Astrocyte (in vitro differentiated cells and primary cell): ENCODE measurements around the gene ERO1B.

Source experiments
- EZH2 ChIP-seq: IDR thresholded peaks from 2 replicates; pipeline ENCODE4 v1.6.1; 2012; ENCODE audit warnings: mild to moderate bottlenecking, low read length, inconsistent platforms; ENCODE audit not compliant: insufficient read depth
- TF ChIP-seq, protein P1 (sequence below): IDR thresholded peaks from 2 replicates; pipeline ENCODE4 v1.5.1; 2011; ENCODE audit warnings: low read depth, mild to moderate bottlenecking, inconsistent platforms, low read length, moderate library complexity; ENCODE audit not compliant: insufficient read depth

DNA sequence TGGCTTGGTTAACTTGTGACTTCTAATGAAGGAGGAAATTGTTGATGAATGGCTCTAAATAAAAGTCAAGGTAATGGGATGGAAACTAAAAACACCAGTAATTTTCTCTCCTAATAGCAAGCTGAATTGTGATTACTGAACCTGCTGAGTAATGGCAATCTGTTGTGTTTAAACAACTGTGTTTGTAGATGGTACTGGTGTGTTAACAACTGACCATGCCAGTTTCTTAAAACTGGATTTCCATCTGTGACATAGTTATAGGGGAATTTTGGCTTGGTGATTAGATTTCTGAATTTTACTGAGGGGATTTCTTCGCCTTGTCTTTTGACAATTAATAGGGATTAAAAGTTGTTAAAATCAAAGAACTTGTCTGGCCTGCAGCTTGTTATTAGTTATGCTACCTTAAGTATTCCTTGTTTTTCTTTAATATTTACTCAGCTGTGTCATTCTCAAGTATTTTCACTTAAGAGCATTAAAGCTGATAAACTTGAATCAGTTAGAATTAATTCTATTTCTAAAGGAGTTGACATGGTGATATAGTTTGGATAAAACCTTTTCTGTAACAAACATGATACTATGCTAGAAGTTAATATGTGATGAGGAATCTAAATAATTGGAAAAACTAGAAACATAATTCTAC, 7.9 kb upstream of the ERO1B start:
- TF ChIP-seq, protein P1, sequence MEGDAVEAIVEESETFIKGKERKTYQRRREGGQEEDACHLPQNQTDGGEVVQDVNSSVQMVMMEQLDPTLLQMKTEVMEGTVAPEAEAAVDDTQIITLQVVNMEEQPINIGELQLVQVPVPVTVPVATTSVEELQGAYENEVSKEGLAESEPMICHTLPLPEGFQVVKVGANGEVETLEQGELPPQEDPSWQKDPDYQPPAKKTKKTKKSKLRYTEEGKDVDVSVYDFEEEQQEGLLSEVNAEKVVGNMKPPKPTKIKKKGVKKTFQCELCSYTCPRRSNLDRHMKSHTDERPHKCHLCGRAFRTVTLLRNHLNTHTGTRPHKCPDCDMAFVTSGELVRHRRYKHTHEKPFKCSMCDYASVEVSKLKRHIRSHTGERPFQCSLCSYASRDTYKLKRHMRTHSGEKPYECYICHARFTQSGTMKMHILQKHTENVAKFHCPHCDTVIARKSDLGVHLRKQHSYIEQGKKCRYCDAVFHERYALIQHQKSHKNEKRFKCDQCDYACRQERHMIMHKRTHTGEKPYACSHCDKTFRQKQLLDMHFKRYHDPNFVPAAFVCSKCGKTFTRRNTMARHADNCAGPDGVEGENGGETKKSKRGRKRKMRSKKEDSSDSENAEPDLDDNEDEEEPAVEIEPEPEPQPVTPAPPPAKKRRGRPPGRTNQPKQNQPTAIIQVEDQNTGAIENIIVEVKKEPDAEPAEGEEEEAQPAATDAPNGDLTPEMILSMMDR, result no peak
- no peak for TF ChIP-seq EZH2
